Measurements from ENCODE around the gene LTO1. TPM values are rescaled to one million over a fixed set of nuclear protein-coding genes. Genes with fewer than 3 reads are reported as not detected.

Gene LTO1, protein sequence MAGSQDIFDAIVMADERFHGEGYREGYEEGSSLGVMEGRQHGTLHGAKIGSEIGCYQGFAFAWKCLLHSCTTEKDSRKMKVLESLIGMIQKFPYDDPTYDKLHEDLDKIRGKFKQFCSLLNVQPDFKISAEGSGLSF
- 10 to 100 TPM; 12.2 to 18.6 (median 14.1) TPM for total RNA-seq

DNA sequence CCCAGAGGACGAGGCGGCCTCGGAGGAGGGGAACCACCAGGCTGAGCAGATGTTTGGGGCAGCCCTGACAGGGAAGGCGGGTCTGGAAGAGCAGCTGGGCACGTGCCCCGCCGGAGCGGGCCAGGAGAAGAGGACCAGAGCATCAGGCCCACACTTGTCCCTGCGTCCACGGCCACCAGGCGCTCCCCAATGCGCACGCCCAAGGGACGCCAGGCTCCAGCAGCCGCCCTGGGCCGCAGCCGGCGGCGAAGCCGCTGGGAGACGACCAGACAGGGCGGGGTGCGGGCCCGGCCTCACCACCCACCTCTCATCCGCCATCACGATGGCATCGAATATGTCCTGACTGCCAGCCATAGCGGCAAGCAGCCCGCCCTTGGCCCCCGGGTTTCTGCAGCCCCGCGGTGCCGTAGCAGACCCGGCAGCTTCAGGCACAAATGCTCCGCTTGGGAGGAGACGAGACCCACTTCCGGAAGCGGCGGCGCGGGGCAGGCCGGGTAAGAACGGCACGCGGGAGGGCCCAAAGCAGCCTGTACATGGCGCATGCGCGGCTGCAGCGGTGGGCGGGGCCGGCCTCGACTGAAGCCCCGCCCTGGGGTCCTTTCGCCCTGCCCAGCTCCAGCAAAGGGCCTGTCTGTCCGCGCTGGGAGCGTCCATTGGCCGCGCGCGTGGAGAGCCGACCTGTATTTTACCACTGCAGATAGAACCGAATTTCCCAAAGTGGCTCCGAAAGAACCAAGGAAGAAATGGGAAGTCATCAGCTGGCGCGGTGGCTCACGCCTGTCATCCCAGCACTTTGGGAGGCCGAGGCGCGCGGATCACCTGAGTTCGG, at the start of gene LTO1:
LTO1 (minus strand) TSS at position 468 of the 829 bp plus-strand sequence; CDS start at position 354, 114 bp downstream.
- peak within 1 kb of the TSS; percentile 81 to 87 (median 86) for H3K27ac ChIP-seq (replicated peaks in 1 of 4)
- TF ChIP-seq POLR2A (IDR thresholded peaks at IDR 0.05; ENCODE audit: low read depth): peak; percentile 56
- peak; percentile 96 to 97 for TF ChIP-seq POLR2AphosphoS5 (IDR thresholded peaks at IDR 0.05)
- TF ChIP-seq EP300 (IDR thresholded peaks at IDR 0.05): no peak
- TF ChIP-seq, protein P1, sequence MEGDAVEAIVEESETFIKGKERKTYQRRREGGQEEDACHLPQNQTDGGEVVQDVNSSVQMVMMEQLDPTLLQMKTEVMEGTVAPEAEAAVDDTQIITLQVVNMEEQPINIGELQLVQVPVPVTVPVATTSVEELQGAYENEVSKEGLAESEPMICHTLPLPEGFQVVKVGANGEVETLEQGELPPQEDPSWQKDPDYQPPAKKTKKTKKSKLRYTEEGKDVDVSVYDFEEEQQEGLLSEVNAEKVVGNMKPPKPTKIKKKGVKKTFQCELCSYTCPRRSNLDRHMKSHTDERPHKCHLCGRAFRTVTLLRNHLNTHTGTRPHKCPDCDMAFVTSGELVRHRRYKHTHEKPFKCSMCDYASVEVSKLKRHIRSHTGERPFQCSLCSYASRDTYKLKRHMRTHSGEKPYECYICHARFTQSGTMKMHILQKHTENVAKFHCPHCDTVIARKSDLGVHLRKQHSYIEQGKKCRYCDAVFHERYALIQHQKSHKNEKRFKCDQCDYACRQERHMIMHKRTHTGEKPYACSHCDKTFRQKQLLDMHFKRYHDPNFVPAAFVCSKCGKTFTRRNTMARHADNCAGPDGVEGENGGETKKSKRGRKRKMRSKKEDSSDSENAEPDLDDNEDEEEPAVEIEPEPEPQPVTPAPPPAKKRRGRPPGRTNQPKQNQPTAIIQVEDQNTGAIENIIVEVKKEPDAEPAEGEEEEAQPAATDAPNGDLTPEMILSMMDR (IDR thresholded peaks at IDR 0.05): peak in 1 of 3 experiments; percentile 38
- peak within 1 kb of the TSS; percentile 70 to 94 (median 80) for H3K4me3 ChIP-seq
- peaks cover 23 to 37% (median 33%) of the 10 kb centered on the region in 4 donors for H3K4me1 ChIP-seq
- no peaks in the 10 kb centered on the region for H3K27me3 ChIP-seq
- peaks cover 15 to 26% (median 23%) of the 10 kb centered on the region in 4 donors for H3K36me3 ChIP-seq
- WGBS: 5% methylated on average over 19 of the region's 72 CpGs
- DNase-seq (ENCODE audit: extremely low spot score): peak; percentile 98
- H3K9me3 ChIP-seq: no peaks in the 10 kb centered on the region
- intact Hi-C loops (cut with DNase I): no loop called here

DNA sequence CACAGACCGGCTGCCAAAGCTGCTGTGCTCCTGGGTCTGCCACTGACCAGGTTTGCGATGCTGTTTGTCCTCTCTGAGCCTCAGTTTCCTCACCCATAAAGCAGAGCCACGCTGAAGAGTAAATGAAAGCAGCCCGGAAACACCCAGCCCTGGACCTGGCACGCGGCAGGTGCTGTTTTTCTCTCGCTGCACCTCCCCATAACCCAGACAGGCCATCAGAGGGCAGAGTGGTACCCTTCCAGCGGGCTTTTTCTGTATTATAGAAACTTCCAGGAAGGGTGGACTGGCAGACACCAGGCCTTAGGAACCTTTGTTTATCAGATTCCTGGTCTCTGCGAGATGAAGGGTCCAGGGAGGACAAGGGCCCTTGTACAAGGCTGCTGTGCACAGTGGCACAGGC, 46.6 kb upstream of the LTO1 start:
- intact Hi-C loops (cut with DNase I): no loop called here
- Histone ChIP-seq H3K27me3 (peaks cover 0 to 87% (median 15%) of the 10 kb centered on the region in 4 donors), H3K9me3 (no peaks in the 10 kb centered on the region), H3K36me3 (no peaks in the 10 kb centered on the region), H3K4me1 (no peaks in the 10 kb centered on the region), H3K27ac (replicated peaks in 1 of 4) (no peak overlapping the region), H3K4me3 (no peak overlapping the region)
- DNase-seq (ENCODE audit: extremely low spot score): no peak
- TF ChIP-seq, protein P1 (IDR thresholded peaks at IDR 0.05): no peak
- no peak for TF ChIP-seq POLR2AphosphoS5 (IDR thresholded peaks at IDR 0.05)
- TF ChIP-seq EP300 (IDR thresholded peaks at IDR 0.05): no peak
- no peak for TF ChIP-seq POLR2A (IDR thresholded peaks at IDR 0.05; ENCODE audit: low read depth)
- 29% methylated on average over 1 of the region's 9 CpGs for WGBS

DNA sequence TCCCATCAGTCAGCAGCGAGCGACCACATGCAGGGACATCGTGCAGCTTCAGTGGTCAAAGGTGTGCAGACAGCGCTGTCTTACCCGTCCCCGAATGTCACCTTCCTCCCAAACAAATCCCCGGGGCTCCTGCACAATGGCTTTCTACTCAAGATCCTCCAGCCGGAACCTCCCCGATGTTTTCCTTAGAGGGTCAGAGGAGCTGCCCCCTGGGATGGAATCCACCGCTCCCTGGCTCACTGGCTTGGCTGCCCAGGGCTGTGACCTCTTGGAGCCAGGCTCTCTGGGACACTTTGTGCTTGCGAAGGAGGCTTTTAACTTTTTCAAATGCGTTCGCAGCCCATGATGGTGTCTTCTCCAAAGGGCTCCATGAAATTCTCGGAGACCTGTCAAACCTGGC, 46.0 kb upstream of the LTO1 start:
- TF ChIP-seq EP300 (IDR thresholded peaks at IDR 0.05): no peak
- no peak for TF ChIP-seq POLR2AphosphoS5 (IDR thresholded peaks at IDR 0.05)
- TF ChIP-seq POLR2A (IDR thresholded peaks at IDR 0.05; ENCODE audit: low read depth): no peak
- TF ChIP-seq, protein P1 (IDR thresholded peaks at IDR 0.05): no peak
- 41% methylated on average over 14 of the region's 14 CpGs for WGBS
- no peaks in the 10 kb centered on the region for H3K36me3 ChIP-seq
- DNase-seq (ENCODE audit: extremely low spot score): no peak
- intact Hi-C loops (cut with DNase I): no loop called here
- peaks cover 0 to 87% (median 15%) of the 10 kb centered on the region in 4 donors for H3K27me3 ChIP-seq
- no peaks in the 10 kb centered on the region for H3K9me3 ChIP-seq
- H3K4me1 ChIP-seq: no peaks in the 10 kb centered on the region
- H3K27ac ChIP-seq (replicated peaks in 1 of 4): no peak overlapping the region
- H3K4me3 ChIP-seq: no peak overlapping the region

DNA sequence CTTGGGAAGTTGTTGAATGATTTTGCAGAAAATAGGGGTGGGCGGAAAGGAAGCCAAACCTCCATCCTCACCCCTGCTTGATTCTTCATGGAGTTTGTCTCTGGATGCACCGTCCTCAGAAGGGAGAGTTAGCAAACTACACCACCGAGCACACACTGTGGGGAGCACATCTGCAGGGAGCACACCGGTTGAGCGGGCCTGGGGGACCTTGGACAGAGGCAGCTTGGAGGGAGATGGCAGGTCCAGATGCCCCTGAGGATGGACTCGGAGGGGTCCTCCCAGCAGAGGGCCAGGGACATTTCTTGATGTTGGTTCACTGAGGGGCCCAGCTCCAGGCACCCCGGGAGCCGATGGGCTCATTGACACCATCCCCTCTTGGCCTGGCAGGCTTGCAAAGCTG, 43.8 kb upstream of the LTO1 start:
- no peaks in the 10 kb centered on the region for H3K4me1 ChIP-seq
- H3K9me3 ChIP-seq: no peaks in the 10 kb centered on the region
- intact Hi-C loops (cut with DNase I): no loop called here
- H3K36me3 ChIP-seq: no peaks in the 10 kb centered on the region
- H3K27ac ChIP-seq (replicated peaks in 1 of 4): no peak overlapping the region
- no peak overlapping the region for H3K4me3 ChIP-seq
- DNase-seq (ENCODE audit: extremely low spot score): no peak
- no peak for TF ChIP-seq POLR2AphosphoS5 (IDR thresholded peaks at IDR 0.05)
- TF ChIP-seq, protein P1 (IDR thresholded peaks at IDR 0.05): no peak
- TF ChIP-seq POLR2A (IDR thresholded peaks at IDR 0.05; ENCODE audit: low read depth): no peak
- TF ChIP-seq EP300 (IDR thresholded peaks at IDR 0.05): no peak
- H3K27me3 ChIP-seq: peaks cover 0 to 95% (median 14%) of the 10 kb centered on the region in 4 donors
- 85% methylated on average over 5 of the region's 8 CpGs for WGBS
